ENCODE measurements around the gene TRHDE.

- TF ChIP-seq CTCF (conservative IDR thresholded peaks at IDR 0.05; ENCODE audit: low read depth, low read length) (no peak), EZH2phosphoT487 (IDR thresholded peaks at IDR 0.05; ENCODE audit: borderline replicate concordance, low read length) (no peak), EZH2 (IDR thresholded peaks at IDR 0.05; ENCODE audit: low read length, unreplicated experiment) (no peak)
Observed at GRCh38 chr12:72681028-72681427, 408.9 kb downstream of the TRHDE start.
